HUES48 (cell line): ENCODE results near the gene MYH9.
A peak's percentile ranks its signal among the peaks of the same experiment; 100 is the strongest.

ENCODE experiments used
- H3K27ac ChIP-seq: one replicate; pipeline ENCODE4 v1.7.0; 2013; ENCODE audit warnings: low read depth, low read length, inconsistent platforms
- H3K27me3 ChIP-seq: 2 replicates; pipeline ENCODE4 v1.6.1; 2013; ENCODE audit warnings: mild to moderate bottlenecking, low read length; ENCODE audit not compliant: control insufficient read depth, insufficient read depth
- H3K36me3 ChIP-seq: 2 replicates; pipeline ENCODE4 v1.6.1; 2013; ENCODE audit warnings: low read length; ENCODE audit not compliant: control insufficient read depth, insufficient read depth
- H3K4me1 ChIP-seq: 2 replicates; pipeline ENCODE4 v1.6.1; 2013; ENCODE audit warnings: mild to moderate bottlenecking, low read length; ENCODE audit not compliant: control insufficient read depth, insufficient read depth
- H3K4me3 ChIP-seq: 2 replicates; pipeline ENCODE4 v1.5.1; 2013; ENCODE audit warnings: mild to moderate bottlenecking, low read depth, low read length
- H3K9ac ChIP-seq: 2 replicates; pipeline ENCODE4 v1.6.1; 2013; ENCODE audit warnings: mild to moderate bottlenecking, low read depth, low read length, moderate library complexity
- H3K9me3 ChIP-seq: 2 replicates; pipeline ENCODE4 v1.6.1; 2013; ENCODE audit warnings: low read length; ENCODE audit not compliant: control insufficient read depth, insufficient read depth

MYH9 gene

DNA sequence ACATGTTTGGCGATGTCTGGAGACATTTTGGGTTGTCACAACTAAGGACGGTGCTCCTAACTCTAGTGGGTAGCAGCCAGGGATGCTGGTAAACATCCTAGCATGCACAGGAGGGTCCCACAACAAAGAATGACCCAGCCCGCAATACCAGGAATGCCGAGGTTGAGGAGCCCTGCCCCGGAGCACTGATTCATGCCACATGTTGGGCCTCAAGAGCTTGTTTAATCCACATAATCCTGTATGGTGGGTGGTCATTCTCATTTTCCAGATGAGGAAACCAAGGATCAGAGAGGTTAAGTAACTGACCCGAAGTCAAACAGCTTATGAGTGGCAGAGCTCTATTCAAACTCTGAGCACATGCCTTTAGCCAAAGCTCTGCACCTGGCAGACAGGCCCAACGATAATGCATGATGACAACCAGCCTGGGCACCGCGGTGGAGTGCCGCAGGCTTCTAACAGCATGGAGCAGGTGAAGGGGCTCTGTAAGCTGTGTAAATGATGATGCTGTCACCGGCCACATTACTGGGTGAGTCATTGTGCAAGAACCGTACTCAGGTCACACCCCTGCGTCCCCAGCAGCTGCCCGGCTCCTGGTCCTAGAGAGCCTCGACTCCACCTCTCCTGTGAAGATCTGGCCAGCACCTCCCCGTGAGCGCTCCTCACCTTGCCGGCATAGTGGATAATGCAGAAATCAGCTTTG, 76.2 kb downstream of the MYH9 start:
- Histone ChIP-seq H3K27ac (no peak overlapping the region), H3K36me3 (peaks cover 91% of the 10 kb centered on the region), H3K4me3 (no peak overlapping the region), H3K4me1 (no peaks in the 10 kb centered on the region), H3K9ac (no peak overlapping the region), H3K9me3 (no peaks in the 10 kb centered on the region), H3K27me3 (no peaks in the 10 kb centered on the region)

- Histone ChIP-seq H3K9me3 (no peaks in the 10 kb centered on the region), H3K4me3 (no peak overlapping the region), H3K4me1 (no peaks in the 10 kb centered on the region), H3K27me3 (no peaks in the 10 kb centered on the region), H3K27ac (no peak overlapping the region), H3K36me3 (peaks cover 96% of the 10 kb centered on the region), H3K9ac (no peak overlapping the region)
Measured at GRCh38 chr22:36308880-36309279, 78.9 kb downstream of the MYH9 start.

- Histone ChIP-seq H3K27ac (no peak overlapping the region), H3K9ac (no peak overlapping the region), H3K4me1 (no peaks in the 10 kb centered on the region), H3K4me3 (no peak overlapping the region), H3K36me3 (peaks cover 96% of the 10 kb centered on the region), H3K9me3 (no peaks in the 10 kb centered on the region), H3K27me3 (no peaks in the 10 kb centered on the region)
Measured at GRCh38 chr22:36306227-36306626, 81.5 kb downstream of the MYH9 start.

GRCh38 chr22:36305813-36306212, 82.0 kb downstream of the MYH9 start:
- peaks cover 95% of the 10 kb centered on the region for H3K36me3 ChIP-seq
- no peaks in the 10 kb centered on the region for H3K9me3 ChIP-seq
- no peak overlapping the region for H3K27ac ChIP-seq
- H3K27me3 ChIP-seq: no peaks in the 10 kb centered on the region
- no peak overlapping the region for H3K4me3 ChIP-seq
- H3K4me1 ChIP-seq: no peaks in the 10 kb centered on the region
- H3K9ac ChIP-seq: no peak overlapping the region

DNA sequence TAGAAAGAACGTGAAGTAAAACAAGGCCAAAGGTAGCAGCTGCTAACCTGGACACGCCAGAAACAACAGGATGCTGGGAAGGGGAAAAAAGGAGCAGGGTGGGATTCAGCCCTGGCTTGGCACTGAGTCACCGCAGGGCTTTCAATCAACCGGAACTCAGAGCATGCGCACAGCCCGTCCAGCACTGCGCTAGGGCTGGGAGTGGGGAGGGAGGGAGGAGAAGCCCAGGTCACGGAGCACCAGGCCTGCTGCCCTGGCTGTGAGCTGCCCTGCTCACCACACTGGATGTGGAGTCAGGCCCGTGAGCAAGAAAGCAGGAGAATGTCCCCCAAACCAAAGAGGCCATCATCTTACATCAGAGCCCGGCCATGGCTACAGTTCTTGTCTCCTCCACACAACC, 83.3 kb downstream of the MYH9 start:
- Histone ChIP-seq H3K9ac (no peak overlapping the region), H3K4me1 (no peaks in the 10 kb centered on the region), H3K4me3 (no peak overlapping the region), H3K27ac (no peak overlapping the region), H3K36me3 (peaks cover 97% of the 10 kb centered on the region), H3K9me3 (no peaks in the 10 kb centered on the region), H3K27me3 (no peaks in the 10 kb centered on the region)

DNA sequence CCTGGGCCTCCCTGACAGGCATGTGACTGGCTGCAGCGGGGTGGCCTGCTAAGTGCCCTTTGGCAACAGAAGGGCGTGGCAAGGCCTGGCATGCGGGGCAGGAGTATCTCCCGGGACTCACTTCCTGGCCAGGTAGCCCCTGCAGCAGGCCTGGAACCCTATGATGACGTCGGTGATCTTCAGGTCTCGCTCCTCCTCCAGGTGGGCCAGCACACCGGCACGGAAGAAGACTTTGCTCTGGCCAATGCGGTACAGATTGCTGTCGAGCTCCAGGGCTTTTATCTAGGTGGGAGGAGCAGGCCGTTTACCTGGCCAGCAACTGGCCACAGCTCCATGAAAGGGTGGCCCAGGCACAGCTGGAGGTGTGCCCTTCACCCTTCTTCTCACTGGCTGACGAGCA, 83.9 kb downstream of the MYH9 start:
- H3K4me1 ChIP-seq: no peaks in the 10 kb centered on the region
- H3K36me3 ChIP-seq: peaks cover 97% of the 10 kb centered on the region
- H3K4me3 ChIP-seq: no peak overlapping the region
- H3K9ac ChIP-seq: no peak overlapping the region
- no peaks in the 10 kb centered on the region for H3K9me3 ChIP-seq
- no peaks in the 10 kb centered on the region for H3K27me3 ChIP-seq
- no peak overlapping the region for H3K27ac ChIP-seq

DNA sequence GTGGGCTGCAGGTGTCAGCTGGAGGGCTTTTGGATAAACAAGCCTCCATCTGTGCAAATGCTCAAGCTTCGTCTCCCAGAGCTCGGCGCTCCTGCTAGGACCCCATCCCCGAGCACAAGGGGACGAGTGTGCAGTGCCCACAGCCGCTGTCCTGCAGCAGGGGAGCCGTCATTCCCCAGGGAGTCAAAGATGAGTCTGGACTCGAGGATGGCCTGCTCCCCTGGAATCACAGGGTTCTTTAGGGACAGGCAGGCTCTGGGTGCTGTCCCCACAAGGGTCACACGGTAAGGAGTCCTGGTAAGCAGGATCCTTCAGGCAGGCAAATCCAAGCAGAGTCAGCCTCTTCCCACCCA, 84.7 kb downstream of the MYH9 start:
- H3K4me3 ChIP-seq: no peak overlapping the region
- H3K4me1 ChIP-seq: no peaks in the 10 kb centered on the region
- H3K27me3 ChIP-seq: no peaks in the 10 kb centered on the region
- no peaks in the 10 kb centered on the region for H3K9me3 ChIP-seq
- H3K36me3 ChIP-seq: peaks cover 97% of the 10 kb centered on the region
- H3K9ac ChIP-seq: no peak overlapping the region
- H3K27ac ChIP-seq: no peak overlapping the region

GRCh38 chr22:36302439-36303114, 85.2 kb downstream of the MYH9 start:
- H3K9ac ChIP-seq: no peak overlapping the region
- no peaks in the 10 kb centered on the region for H3K27me3 ChIP-seq
- H3K4me3 ChIP-seq: no peak overlapping the region
- peaks cover 98% of the 10 kb centered on the region for H3K36me3 ChIP-seq
- H3K9me3 ChIP-seq: no peaks in the 10 kb centered on the region
- no peak overlapping the region for H3K27ac ChIP-seq
- H3K4me1 ChIP-seq: no peaks in the 10 kb centered on the region

- H3K9me3 ChIP-seq: no peaks in the 10 kb centered on the region
Measured at GRCh38 chr22:36301851-36302250, 85.9 kb downstream of the MYH9 start.

GRCh38 chr22:36301384-36301828, 86.4 kb downstream of the MYH9 start:
- peak overlapping the region; percentile 24 for H3K27ac ChIP-seq
- H3K27me3 ChIP-seq: no peaks in the 10 kb centered on the region
- H3K4me3 ChIP-seq: no peak overlapping the region
- H3K9ac ChIP-seq: no peak overlapping the region
- H3K4me1 ChIP-seq: no peaks in the 10 kb centered on the region
- no peaks in the 10 kb centered on the region for H3K9me3 ChIP-seq
- H3K36me3 ChIP-seq: peaks cover 98% of the 10 kb centered on the region

More at GRCh38 chr22:36301851-36302250, 85.9 kb downstream of the MYH9 start:
- Histone ChIP-seq H3K4me3 (no peak overlapping the region), H3K9ac (no peak overlapping the region), H3K27ac (peak overlapping the region; percentile 24), H3K4me1 (no peaks in the 10 kb centered on the region), H3K36me3 (peaks cover 98% of the 10 kb centered on the region), H3K27me3 (no peaks in the 10 kb centered on the region)

DNA sequence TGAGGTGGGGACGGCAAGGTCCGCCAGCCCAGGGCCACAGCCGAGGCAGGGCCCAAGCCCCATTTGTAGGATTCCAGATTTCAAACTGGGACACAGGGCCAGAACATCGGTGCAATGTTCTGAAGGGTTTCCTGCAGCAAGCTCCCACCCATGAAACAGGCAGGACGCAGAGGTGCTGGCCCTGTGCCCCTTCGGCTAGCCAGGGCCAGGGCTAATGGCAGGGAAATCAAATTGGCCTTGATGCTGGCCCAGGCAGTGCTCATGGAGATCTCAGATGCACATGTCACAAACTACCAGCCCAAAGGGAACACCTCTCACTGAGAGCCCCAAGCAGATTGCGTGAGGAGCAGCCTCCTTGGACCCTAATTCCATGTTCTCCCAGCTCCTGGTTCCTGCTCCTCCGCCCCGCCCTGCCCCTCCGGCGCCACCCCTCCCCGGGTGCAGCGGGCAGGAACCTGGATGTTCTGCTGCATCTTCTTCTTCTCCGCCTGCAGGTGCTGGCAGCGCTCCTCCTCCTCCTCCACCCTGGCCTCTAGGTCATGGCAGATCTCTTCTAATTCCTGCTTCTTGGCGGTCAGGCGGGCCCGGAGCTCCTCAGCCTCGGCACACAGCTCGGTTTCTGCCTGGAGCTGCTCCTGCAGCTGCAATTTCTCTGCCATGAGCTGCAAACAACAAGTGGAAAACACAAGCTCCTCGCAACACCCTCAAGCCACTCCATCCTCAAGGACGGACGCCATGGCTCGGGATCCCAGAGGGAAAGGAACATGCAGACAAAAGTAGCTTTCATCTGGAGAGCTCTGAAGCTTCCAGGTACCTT, 87.2 kb downstream of the MYH9 start:
- Histone ChIP-seq H3K4me1 (no peaks in the 10 kb centered on the region), H3K27ac (no peak overlapping the region), H3K36me3 (peaks cover 96% of the 10 kb centered on the region), H3K27me3 (no peaks in the 10 kb centered on the region), H3K9me3 (no peaks in the 10 kb centered on the region), H3K9ac (no peak overlapping the region), H3K4me3 (no peak overlapping the region)
